MM.1S (cell line): ENCODE results near the gene UFC1.

Source experiments
- DNase-seq: peaks from one replicate; pipeline ENCODE4 v3.0.0-alpha.2; 2015
- H2AFZ ChIP-seq: fragments of 300-600 bp; sonication (generic); 2 replicates; pipeline ENCODE4 v1.6.0; 2016; ENCODE audit warnings: antibody characterized with exemption, low read length
- H3F3A ChIP-seq: fragments of 300-600 bp; sonication (generic); 2 replicates; pipeline ENCODE4 v1.6.1; 2016; ENCODE audit warnings: mild to moderate bottlenecking, antibody characterized with exemption, low read length, moderate library complexity, mixed read lengths; ENCODE audit not compliant: insufficient read depth
- H3K27ac ChIP-seq: fragments of 300-600 bp; sonication (generic); 2 replicates; pipeline ENCODE4 v1.5.1; 2016; ENCODE audit warnings: mild to moderate bottlenecking, low read length
- H3K27me3 ChIP-seq: fragments of 300-600 bp; sonication (generic); replicated peaks from 2 replicates; pipeline ENCODE4 v1.6.0; 2016; ENCODE audit warnings: low read length; ENCODE audit not compliant: insufficient read depth
- H3K36me3 ChIP-seq: fragments of 300-600 bp; sonication (generic); replicated peaks from 2 replicates; pipeline ENCODE4 v1.6.1; 2016; ENCODE audit warnings: mild to moderate bottlenecking, low read length, mixed read lengths; ENCODE audit not compliant: insufficient read depth
- H3K4me1 ChIP-seq: fragments of 300-600 bp; sonication (generic); 2 replicates; pipeline ENCODE4 v1.6.1; 2016; ENCODE audit warnings: low read length, mixed read lengths
- H3K4me2 ChIP-seq: fragments of 300-600 bp; sonication (generic); 2 replicates; pipeline ENCODE4 v1.6.0; 2016; ENCODE audit warnings: low read depth, low read length
- H3K4me3 ChIP-seq: fragments of 300-600 bp; sonication (generic); 2 replicates; pipeline ENCODE4 v1.5.1; 2016; ENCODE audit warnings: low read length, mixed read lengths
- H3K79me2 ChIP-seq: fragments of 300-600 bp; sonication (generic); 2 replicates; pipeline ENCODE4 v1.6.1; 2016; ENCODE audit warnings: mixed run types, low read length, mixed read lengths
- H3K9ac ChIP-seq: fragments of 300-600 bp; sonication (generic); 2 replicates; pipeline ENCODE4 v1.6.1; 2016; ENCODE audit warnings: low read length, mixed read lengths
- H3K9me2 ChIP-seq: fragments of 300-600 bp; sonication (generic); replicated peaks from 2 replicates; pipeline ENCODE4 v1.6.1; 2016; ENCODE audit warnings: mild to moderate bottlenecking, low read length, mixed read lengths; ENCODE audit not compliant: insufficient read depth
- H3K9me3 ChIP-seq: fragments of 300-600 bp; sonication (generic); replicated peaks from 2 replicates; pipeline ENCODE4 v1.6.1; 2016; ENCODE audit warnings: mild to moderate bottlenecking, low read length, mixed read lengths; ENCODE audit not compliant: insufficient read depth
- H4K20me1 ChIP-seq: fragments of 300-600 bp; sonication (generic); 2 replicates; pipeline ENCODE4 v1.6.1; 2016; ENCODE audit warnings: mild to moderate bottlenecking, low read length, moderate library complexity, mixed read lengths; ENCODE audit not compliant: insufficient read depth
- EZH2 ChIP-seq: fragments of 300-600 bp; sonication (generic); optimal IDR thresholded peaks from 2 replicates; pipeline ENCODE3; 2017; ENCODE audit warnings: low read depth, mild to moderate bottlenecking, antibody characterized with exemption, low read length, mixed read lengths
- EZH2phosphoT487 ChIP-seq: fragments of 300-600 bp; sonication (generic); IDR thresholded peaks from 2 replicates; pipeline ENCODE4 v1.6.1; 2018; ENCODE audit warnings: antibody characterized with exemption, low read length
- TF ChIP-seq, protein P1 (sequence below): fragments of 300-600 bp; sonication (generic); IDR thresholded peaks from 2 replicates; pipeline ENCODE4 v1.5.1; 2016; ENCODE audit warnings: antibody characterized with exemption, low read length, mixed read lengths

UFC1 gene

DNA sequence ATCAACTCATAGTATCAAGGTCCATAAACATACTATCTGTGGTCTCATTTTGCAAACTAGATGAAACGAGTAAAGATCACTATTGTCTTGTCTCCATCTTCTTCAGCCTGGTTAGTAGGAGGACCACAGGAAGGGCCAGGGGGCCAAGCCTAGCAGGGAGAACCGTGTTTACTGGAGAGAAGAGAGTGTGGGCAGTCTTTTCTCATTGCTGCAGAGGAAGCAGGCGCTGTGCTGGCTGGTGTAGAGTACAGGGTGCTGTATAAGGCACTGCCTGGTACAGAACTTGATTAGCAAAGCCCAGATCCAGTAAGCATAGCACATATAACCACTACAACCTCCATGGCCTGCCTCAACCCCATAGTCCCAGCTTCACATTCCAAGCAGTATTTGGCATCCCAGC lies 33.5 kb downstream of the UFC1 start:
- peak overlapping the region; percentile 89; the same call in 1 of the 2 replicates for H3K27ac ChIP-seq
- no peaks in the 10 kb centered on the region for H4K20me1 ChIP-seq
- H3K9me2 ChIP-seq, result no peaks in the 10 kb centered on the region
- TF ChIP-seq EZH2, result no peak
- TF ChIP-seq, protein P1, sequence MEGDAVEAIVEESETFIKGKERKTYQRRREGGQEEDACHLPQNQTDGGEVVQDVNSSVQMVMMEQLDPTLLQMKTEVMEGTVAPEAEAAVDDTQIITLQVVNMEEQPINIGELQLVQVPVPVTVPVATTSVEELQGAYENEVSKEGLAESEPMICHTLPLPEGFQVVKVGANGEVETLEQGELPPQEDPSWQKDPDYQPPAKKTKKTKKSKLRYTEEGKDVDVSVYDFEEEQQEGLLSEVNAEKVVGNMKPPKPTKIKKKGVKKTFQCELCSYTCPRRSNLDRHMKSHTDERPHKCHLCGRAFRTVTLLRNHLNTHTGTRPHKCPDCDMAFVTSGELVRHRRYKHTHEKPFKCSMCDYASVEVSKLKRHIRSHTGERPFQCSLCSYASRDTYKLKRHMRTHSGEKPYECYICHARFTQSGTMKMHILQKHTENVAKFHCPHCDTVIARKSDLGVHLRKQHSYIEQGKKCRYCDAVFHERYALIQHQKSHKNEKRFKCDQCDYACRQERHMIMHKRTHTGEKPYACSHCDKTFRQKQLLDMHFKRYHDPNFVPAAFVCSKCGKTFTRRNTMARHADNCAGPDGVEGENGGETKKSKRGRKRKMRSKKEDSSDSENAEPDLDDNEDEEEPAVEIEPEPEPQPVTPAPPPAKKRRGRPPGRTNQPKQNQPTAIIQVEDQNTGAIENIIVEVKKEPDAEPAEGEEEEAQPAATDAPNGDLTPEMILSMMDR, result no peak
- no peak for TF ChIP-seq EZH2phosphoT487
- H3F3A ChIP-seq, result peaks cover 40% of the 10 kb centered on the region
- no peak overlapping the region for H3K4me2 ChIP-seq
- H3K9ac ChIP-seq, result no peak overlapping the region
- H2AFZ ChIP-seq, result 0 out of 2 replicates have a peak overlapping the region, but pooled peaks have one; percentile 1
- H3K9me3 ChIP-seq, result no peaks in the 10 kb centered on the region
- no peak for DNase-seq
- H3K79me2 ChIP-seq, result no peaks in the 10 kb centered on the region; the same call in 1 of the 2 replicates
- H3K36me3 ChIP-seq, result no peaks in the 10 kb centered on the region
- H3K27me3 ChIP-seq, result no peaks in the 10 kb centered on the region
- peaks cover 47% of the 10 kb centered on the region for H3K4me1 ChIP-seq
- H3K4me3 ChIP-seq, result no peak overlapping the region

DNA sequence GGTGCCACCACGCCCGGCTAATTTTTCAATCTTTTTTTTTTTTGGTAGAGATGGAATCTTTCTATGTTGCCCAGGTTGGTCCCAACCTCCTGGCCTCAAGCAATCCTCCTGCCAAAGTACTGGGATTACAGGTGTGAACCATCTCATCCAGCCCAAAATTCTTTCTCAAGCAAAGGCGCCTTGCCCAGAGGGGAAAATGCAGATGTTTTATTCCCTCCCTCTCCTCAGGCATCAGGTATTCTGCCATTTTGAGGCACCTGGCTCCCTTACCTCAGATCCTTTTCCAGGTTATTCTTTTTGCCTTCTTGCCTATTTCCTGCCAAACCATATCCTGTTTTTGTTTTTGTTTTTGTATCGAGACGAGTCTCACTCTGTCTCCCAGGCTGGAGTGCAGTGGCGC lies 34.6 kb downstream of the UFC1 start:
- DNase-seq, result no peak
- Histone ChIP-seq H3K9me2 (no peaks in the 10 kb centered on the region), H3K4me2 (no peak overlapping the region), H3K9ac (no peak overlapping the region), H3F3A (peaks cover 30% of the 10 kb centered on the region), H3K36me3 (no peaks in the 10 kb centered on the region), H3K9me3 (no peaks in the 10 kb centered on the region), H3K27me3 (no peaks in the 10 kb centered on the region), H2AFZ (no peak overlapping the region), H3K4me3 (no peak overlapping the region), H3K4me1 (peaks cover 40% of the 10 kb centered on the region), H4K20me1 (no peaks in the 10 kb centered on the region), H3K79me2 (no peaks in the 10 kb centered on the region; the same call in 1 of the 2 replicates), H3K27ac (no peak overlapping the region)
- no peak for TF ChIP-seq EZH2
- TF ChIP-seq, protein P1, result no peak
- no peak for TF ChIP-seq EZH2phosphoT487

DNA sequence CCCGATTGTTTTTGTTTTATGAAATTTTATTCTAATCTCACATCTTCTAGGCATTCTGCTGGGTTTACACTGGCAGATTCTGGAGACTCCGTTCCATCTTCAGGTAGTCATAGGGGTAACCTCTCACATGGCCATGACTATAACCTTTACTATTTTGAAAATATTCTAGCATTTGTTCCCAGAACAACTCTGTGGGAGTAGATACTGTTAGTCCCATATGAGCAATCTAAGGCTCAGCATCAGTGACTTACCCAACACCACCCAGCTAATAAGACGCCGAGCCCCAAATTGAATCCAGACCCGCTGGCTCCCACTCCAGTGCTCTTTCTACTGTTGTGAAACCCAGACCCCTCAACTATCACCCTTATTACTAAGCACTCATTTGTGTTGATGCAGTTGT lies 35.3 kb downstream of the UFC1 start:
- no peak for DNase-seq

More for the DNA sequence above, 35.3 kb downstream of the UFC1 start:
- Histone ChIP-seq H3K9ac (no peak overlapping the region), H3K27ac (no peak overlapping the region), H2AFZ (no peak overlapping the region), H3K9me2 (no peaks in the 10 kb centered on the region), H3K27me3 (no peaks in the 10 kb centered on the region), H3K4me3 (no peak overlapping the region), H3K4me1 (peaks cover 34% of the 10 kb centered on the region), H3K79me2 (no peaks in the 10 kb centered on the region; the same call in 1 of the 2 replicates), H3K4me2 (no peak overlapping the region), H3K36me3 (no peaks in the 10 kb centered on the region), H3K9me3 (no peaks in the 10 kb centered on the region), H4K20me1 (no peaks in the 10 kb centered on the region), H3F3A (peaks cover 26% of the 10 kb centered on the region)
- TF ChIP-seq EZH2phosphoT487 (no peak), EZH2 (no peak)
- TF ChIP-seq, protein P1, result no peak
